HepG2 (cell line): ENCODE measurements around the gene EMILIN3. TPM values are rescaled to one million over a fixed set of nuclear protein-coding genes. Genes with fewer than 3 reads are reported as not detected.

Experiments
- HNRNPK ChIP-seq: fragments of 200-400 bp; formaldehyde crosslinking; IDR thresholded peaks from 2 replicates; pipeline ENCODE4 v1.6.1; 2018; ENCODE audit warnings: low read length, low read depth, moderate library complexity, mild to moderate bottlenecking; ENCODE audit not compliant: poor library complexity, severe bottlenecking
- KDM5A ChIP-seq: fragments of 200-600 bp; sonication (generic); IDR thresholded peaks from 2 replicates; pipeline ENCODE4 v1.7.0; 2018; ENCODE audit warnings: antibody characterized with exemption, mild to moderate bottlenecking, low read length, borderline replicate concordance
- MIER2 ChIP-seq: IDR thresholded peaks from 2 replicates; pipeline ENCODE4 v1.6.1; 2016; ENCODE audit warnings: missing biosample characterization, missing genetic modification reagents
- ZNF20 ChIP-seq: sonication (generic); formaldehyde crosslinking; IDR thresholded peaks from 2 replicates; pipeline ENCODE4 v1.4.0; 2020; ENCODE audit warnings: mild to moderate bottlenecking, moderate library complexity, missing genetic modification reagents
- ZNF558 ChIP-seq: sonication (generic); formaldehyde crosslinking; IDR thresholded peaks from 2 replicates; pipeline ENCODE4 v1.9.0; 2022; ENCODE audit warnings: mild to moderate bottlenecking, missing genetic modification reagents, borderline replicate concordance
- polyA plus RNA-seq, 8 experiments: library from polyadenylated mRNA; depleted of rRNA in 3 of 8; stranded (reverse) in 7 of 8; unstranded in 1 of 8; fragments of >200 nt; fragmentation: Illumina TruSeq in 4 of 8; extraction: Trizol in 4 of 8; gene quantifications; 2 replicates each; pipeline versions ENCODE4 v1.2.1 to v1.2.3, GENCODE V29; 2011 to 2016; ENCODE audit warnings: low read depth in 4 of 8, missing spikeins in 1 of 8, mixed read lengths in 1 of 8; ENCODE audit not compliant: insufficient read depth in 1 of 8
- total RNA-seq, 5 experiments: library from RNA; depleted of rRNA; stranded (reverse); fragments of >200 nt; fragmentation: Illumina TruSeq; extraction: Trizol; gene quantifications; 2 replicates each; pipeline ENCODE4 v1.2.3, GENCODE V29; 2016; ENCODE audit warnings: low read depth in 1 of 5
- TF ChIP-seq, protein P1 (sequence below): sonication (generic); formaldehyde crosslinking; IDR thresholded peaks from 2 replicates; pipeline ENCODE4 v1.5.1; 2020; ENCODE audit warnings: mild to moderate bottlenecking, missing genetic modification reagents, borderline replicate concordance
- TF ChIP-seq, protein P2 (sequence below): sonication (generic); formaldehyde crosslinking; IDR thresholded peaks from 2 replicates; pipeline ENCODE4 v1.4.0; 2020; ENCODE audit warnings: missing genetic modification reagents, borderline replicate concordance

Gene EMILIN3
- total and polyA plus RNA-seq, 2 of the 13 experiments (the other 11 are each of a cell fraction or from before 2014, with no cell fraction given) = 0.25 to 0.29 TPM

DNA sequence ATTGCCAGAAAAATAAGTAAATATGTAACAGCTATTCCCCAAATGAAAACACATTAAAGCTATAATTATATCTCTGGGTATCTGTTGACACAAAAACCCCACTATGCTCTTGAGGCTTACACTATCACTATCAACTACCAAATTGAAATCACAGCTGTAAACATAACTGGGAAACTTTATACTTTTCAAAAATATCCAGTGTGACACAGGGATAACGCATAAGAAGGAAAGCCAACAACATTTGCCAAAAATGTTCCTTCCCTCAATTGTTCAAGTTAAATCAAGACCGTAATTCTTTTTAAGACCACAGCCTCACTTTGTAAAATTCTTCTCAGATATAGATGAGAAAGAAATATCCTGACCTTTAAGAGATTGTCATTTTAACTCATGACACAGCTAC is 52.2 kb downstream of the EMILIN3 start (continued):
- TF ChIP-seq, protein P1, sequence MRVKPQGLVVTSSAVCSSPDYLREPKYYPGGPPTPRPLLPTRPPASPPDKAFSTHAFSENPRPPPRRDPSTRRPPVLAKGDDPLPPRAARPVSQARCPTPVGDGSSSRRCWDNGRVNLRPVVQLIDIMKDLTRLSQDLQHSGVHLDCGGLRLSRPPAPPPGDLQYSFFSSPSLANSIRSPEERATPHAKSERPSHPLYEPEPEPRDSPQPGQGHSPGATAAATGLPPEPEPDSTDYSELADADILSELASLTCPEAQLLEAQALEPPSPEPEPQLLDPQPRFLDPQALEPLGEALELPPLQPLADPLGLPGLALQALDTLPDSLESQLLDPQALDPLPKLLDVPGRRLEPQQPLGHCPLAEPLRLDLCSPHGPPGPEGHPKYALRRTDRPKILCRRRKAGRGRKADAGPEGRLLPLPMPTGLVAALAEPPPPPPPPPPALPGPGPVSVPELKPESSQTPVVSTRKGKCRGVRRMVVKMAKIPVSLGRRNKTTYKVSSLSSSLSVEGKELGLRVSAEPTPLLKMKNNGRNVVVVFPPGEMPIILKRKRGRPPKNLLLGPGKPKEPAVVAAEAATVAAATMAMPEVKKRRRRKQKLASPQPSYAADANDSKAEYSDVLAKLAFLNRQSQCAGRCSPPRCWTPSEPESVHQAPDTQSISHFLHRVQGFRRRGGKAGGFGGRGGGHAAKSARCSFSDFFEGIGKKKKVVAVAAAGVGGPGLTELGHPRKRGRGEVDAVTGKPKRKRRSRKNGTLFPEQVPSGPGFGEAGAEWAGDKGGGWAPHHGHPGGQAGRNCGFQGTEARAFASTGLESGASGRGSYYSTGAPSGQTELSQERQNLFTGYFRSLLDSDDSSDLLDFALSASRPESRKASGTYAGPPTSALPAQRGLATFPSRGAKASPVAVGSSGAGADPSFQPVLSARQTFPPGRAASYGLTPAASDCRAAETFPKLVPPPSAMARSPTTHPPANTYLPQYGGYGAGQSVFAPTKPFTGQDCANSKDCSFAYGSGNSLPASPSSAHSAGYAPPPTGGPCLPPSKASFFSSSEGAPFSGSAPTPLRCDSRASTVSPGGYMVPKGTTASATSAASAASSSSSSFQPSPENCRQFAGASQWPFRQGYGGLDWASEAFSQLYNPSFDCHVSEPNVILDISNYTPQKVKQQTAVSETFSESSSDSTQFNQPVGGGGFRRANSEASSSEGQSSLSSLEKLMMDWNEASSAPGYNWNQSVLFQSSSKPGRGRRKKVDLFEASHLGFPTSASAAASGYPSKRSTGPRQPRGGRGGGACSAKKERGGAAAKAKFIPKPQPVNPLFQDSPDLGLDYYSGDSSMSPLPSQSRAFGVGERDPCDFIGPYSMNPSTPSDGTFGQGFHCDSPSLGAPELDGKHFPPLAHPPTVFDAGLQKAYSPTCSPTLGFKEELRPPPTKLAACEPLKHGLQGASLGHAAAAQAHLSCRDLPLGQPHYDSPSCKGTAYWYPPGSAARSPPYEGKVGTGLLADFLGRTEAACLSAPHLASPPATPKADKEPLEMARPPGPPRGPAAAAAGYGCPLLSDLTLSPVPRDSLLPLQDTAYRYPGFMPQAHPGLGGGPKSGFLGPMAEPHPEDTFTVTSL (CRISPR knock-in tag) = no peak
- TF ChIP-seq ZNF558 (CRISPR knock-in tag) (no peak), HNRNPK (no peak), ZNF20 (CRISPR knock-in tag) (no peak), MIER2 (no peak), KDM5A (no peak)
- TF ChIP-seq, protein P2, sequence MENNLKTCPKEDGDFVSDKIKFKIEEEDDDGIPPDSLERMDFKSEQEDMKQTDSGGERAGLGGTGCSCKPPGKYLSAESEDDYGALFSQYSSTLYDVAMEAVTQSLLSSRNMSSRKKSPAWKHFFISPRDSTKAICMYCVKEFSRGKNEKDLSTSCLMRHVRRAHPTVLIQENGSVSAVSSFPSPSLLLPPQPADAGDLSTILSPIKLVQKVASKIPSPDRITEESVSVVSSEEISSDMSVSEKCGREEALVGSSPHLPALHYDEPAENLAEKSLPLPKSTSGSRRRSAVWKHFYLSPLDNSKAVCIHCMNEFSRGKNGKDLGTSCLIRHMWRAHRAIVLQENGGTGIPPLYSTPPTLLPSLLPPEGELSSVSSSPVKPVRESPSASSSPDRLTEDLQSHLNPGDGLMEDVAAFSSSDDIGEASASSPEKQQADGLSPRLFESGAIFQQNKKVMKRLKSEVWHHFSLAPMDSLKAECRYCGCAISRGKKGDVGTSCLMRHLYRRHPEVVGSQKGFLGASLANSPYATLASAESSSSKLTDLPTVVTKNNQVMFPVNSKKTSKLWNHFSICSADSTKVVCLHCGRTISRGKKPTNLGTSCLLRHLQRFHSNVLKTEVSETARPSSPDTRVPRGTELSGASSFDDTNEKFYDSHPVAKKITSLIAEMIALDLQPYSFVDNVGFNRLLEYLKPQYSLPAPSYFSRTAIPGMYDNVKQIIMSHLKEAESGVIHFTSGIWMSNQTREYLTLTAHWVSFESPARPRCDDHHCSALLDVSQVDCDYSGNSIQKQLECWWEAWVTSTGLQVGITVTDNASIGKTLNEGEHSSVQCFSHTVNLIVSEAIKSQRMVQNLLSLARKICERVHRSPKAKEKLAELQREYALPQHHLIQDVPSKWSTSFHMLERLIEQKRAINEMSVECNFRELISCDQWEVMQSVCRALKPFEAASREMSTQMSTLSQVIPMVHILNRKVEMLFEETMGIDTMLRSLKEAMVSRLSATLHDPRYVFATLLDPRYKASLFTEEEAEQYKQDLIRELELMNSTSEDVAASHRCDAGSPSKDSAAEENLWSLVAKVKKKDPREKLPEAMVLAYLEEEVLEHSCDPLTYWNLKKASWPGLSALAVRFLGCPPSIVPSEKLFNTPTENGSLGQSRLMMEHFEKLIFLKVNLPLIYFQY (CRISPR knock-in tag) = no peak
